Smooth muscle cell of the brain vasculature (primary cell): ENCODE data around the gene ATXN7L2.
"Not testable (repeated sequence)": the region's sequence is repeated elsewhere in the genome, so short reads cannot be mapped to it uniquely, and the experiment has no call there.

Experiments
- DNase-seq: peaks from one replicate; pipeline ENCODE4 v3.0.0-alpha.2; 2012; ENCODE audit warnings: low read depth, low spot score

The ATXN7L2 gene

GRCh38 chr1:109483672-109484518, at the start of gene ATXN7L2:
TSS of gene ATXN7L2 (plus strand) at chr1:109483905. CDS start at chr1:109483954, 49 bp downstream.
- peak; percentile 87 for DNase-seq

DNA sequence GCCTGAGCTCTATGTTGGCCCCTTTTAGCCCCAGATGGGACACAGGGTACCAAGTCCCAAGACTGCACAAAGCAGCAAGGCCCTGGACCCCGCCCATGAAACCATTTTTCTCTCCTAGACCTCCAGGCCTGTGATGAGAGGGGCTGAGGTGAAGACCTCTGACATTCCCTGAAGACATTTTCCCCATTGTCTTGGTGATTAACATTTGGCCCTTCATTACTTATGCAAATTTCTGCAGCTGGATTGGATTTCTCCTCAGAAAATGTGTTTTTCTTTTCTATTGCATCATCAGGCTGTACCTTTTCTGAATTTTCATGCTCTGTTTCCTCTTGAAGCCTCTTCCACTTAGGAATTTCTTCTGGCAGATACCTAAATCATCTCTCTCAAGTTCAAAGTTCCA, 49.2 kb upstream of the ATXN7L2 start:
- DNase-seq: no peak

GRCh38 chr1:109438798-109439297, 44.9 kb upstream of the ATXN7L2 start:
- peak; percentile 75 for DNase-seq

- DNase-seq: no peak
These were observed 42.6 kb upstream of the ATXN7L2 start for GRCh38 chr1:109441069-109441468.

GRCh38 chr1:109443476-109443875, 40.2 kb upstream of the ATXN7L2 start:
- no peak for DNase-seq

- DNase-seq: no peak
These were observed 39.4 kb upstream of the ATXN7L2 start for GRCh38 chr1:109444346-109444745.

- not testable (repeated sequence) for DNase-seq
These were observed 37.6 kb upstream of the ATXN7L2 start for GRCh38 chr1:109445949-109446695.

DNA sequence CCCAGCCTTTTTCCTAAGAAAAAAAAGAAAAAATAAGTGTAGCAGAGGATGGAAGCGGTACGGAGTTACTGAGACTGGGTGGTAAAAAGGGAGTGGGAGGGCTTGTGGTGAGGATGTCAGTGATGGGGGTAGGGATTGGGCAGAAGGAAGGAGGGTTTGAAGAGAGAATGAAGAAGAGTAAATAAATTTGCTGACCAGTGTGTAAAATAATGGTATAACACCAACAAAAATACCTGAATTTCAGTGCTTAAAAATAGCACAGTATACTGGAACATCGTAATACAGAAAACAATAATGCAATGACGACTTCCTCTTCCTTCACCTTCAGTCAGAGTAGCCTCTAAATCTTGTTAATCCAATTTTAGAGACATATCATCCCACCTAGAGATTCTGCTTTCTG, 36.2 kb upstream of the ATXN7L2 start:
- DNase-seq: no peak

GRCh38 chr1:109454497-109455133, 29.1 kb upstream of the ATXN7L2 start:
- no peak for DNase-seq

- DNase-seq: no peak
These were observed 25.9 kb upstream of the ATXN7L2 start for GRCh38 chr1:109457819-109458218.

- DNase-seq: no peak
These were observed 17.6 kb upstream of the ATXN7L2 start for GRCh38 chr1:109466125-109466451.

GRCh38 chr1:109466452-109467300, 17.0 kb upstream of the ATXN7L2 start, which contains the start of gene SYPL2:
TSS of gene SYPL2 (plus strand) at chr1:109466546. CDS start at chr1:109466844, 298 bp downstream.
- no peak for DNase-seq

DNA sequence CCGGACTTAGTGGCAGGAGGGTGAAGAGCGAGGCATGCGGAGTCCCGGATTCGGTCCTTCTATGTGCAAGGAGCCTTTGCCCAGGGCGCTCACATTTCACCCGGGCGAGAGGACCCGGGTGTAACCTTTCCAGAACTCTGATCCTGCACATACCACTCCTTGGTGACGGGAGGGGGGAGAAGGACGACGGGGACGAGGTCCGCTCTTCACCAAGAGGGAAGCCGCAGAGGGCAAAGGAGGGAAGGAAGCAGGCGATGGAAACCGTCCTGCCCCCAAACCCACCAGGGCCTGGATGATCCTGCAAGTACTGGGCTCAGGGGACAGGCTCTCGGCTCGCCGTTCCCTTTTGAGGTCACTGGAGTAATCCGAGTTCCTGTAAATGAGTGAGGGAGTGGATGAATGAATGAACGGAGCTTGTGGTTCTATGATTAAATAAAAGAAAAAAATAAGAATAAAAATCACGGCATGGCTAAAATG, 16.4 kb upstream of the ATXN7L2 start:
- DNase-seq: no peak

DNA sequence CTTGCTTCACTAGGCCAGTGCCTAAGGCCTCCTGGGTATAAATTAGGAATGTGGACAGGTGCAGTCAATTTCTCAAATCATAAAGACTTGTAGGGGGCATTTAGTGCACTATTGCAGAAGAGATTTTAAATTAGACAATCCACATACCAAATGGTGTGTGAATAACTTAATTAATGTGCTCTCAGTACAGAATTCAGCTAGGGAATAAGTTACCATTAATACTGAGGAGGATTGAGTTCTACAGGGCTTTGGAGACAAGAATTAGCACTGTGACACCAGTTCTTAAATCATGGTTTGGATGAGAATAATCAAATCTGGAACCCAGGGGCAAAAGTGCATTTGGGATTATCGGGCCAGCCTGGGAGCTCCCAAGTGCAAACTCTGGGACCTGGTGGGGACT, 15.6 kb upstream of the ATXN7L2 start:
- DNase-seq: no peak

DNA sequence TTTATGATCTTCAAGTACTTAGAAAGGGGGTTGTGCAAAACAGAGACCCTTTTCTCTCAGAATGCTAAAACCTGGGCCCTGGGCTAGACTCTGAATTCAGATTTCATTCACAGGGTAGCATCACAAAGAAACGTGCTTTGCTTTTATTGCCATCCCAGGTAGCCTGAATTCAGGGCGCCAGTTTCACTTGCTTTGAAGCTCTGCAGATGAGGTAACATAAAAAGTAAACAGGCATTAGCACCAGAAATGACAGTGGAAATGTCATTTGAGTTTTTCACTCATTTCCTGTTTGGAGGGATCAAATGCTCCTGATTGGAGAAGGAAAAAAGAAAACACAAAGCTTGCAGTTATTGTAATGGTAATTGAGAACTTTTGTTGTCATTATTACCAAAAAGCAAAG, 14.8 kb upstream of the ATXN7L2 start:
- no peak for DNase-seq

DNA sequence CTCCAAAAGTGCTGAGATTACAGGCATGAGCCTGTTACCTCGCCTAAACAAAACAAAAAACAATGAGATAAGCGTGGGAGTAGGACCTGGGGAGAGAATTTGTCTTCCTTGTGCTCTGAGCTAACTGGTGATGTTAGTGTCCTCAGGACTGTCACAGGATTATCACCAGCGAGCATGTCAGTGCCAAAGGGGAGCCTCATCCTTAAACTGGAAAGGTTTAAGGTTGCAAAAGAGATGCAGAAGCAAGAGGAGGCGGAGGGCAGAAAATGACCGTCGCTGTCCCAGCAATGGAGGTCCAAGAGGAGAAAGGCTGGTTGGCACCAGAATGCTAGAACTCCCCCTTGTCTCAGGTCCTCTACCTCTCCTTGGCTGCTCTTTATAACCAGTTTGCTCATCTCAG, 13.5 kb upstream of the ATXN7L2 start:
- DNase-seq: no peak

DNA sequence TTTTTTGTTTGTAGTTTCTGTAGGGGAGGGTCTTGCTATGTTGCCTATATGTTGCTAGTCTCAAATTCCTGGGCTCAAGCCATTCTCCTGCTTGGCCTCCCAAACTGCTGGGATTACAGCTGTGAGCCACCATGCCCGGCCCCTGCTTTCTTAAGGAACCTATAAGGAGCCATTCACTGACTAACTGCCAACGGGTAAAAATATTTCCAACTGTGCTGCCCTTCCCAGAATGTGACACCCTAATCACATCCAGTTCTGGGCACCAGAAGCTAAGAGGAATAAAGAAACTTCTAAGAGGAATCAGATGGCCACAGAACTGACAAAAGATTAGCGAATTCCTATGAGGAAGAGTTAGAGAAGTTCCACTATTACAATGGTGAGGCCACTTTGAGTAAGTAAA, 10.9 kb upstream of the ATXN7L2 start:
- DNase-seq: no peak

- DNase-seq: not testable (repeated sequence)
These were observed 10.2 kb upstream of the ATXN7L2 start for GRCh38 chr1:109473284-109474057.

- DNase-seq: no peak
These were observed 9.0 kb upstream of the ATXN7L2 start for GRCh38 chr1:109474697-109475096.

DNA sequence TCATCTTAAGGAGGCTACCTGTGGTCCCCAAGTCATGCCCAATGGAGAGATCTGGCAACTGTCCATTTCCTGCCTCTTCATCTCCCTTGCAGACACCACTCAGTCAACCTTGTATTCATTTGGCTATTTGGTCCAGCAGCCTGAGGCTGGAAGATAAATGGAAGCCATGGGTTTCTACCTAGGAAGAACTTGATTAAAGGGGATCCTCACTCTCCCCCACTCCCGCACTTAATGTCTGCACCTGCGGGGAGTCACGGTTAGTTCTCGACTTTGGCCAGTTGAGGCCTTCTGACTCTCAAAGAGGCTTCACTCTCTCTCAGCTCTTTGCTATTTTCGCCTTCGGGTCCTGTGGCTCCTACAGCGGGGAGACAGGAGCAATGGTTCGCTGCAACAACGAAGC, 8.4 kb upstream of the ATXN7L2 start:
- no peak for DNase-seq
